Gastroesophageal sphincter (tissue), 3 donors: ENCODE data around the gene ZNF766.

Experiments
- CTCF ChIP-seq, 4 experiments: fragments of 200-600 bp in 2 of 4; fragments of 450-650 bp in 2 of 4; sonication (generic) in 1 of 4; IDR thresholded peaks; one replicate each; pipeline ENCODE4 v1.5.1; 2017 to 2019; ENCODE audit warnings: antibody characterized with exemption in 4 of 4, mild to moderate bottlenecking in 2 of 4, moderate library complexity in 2 of 4
- EP300 ChIP-seq: sonication (generic); formaldehyde crosslinking; IDR thresholded peaks from one replicate; pipeline ENCODE4 v1.6.1; 2017; ENCODE audit warnings: antibody characterized with exemption, mild to moderate bottlenecking
- POLR2A ChIP-seq, 2 donors: fragments of 450-650 bp; IDR thresholded peaks; one replicate each; pipeline ENCODE4 v1.6.1; 2017; ENCODE audit warnings: antibody characterized with exemption in 2 of 2, mild to moderate bottlenecking in 2 of 2, moderate library complexity in 1 of 2

GRCh38 chr19:52270266-52270885 lies 989 bp downstream of the ZNF766 start:
- no peak for TF ChIP-seq EP300
- no peak for TF ChIP-seq POLR2A (IDR thresholded peaks at IDR 0.05)
- TF ChIP-seq CTCF (IDR thresholded peaks at IDR 0.05), result no peak
